Chondrocyte (in vitro differentiated cells): ENCODE data around the gene RNH1. TPM values are rescaled to one million over a fixed set of nuclear protein-coding genes. Genes with fewer than 3 reads are reported as not detected.

Source experiments
- DNase-seq: peaks from one replicate; pipeline ENCODE4 v3.0.0; 2021; ENCODE audit warnings: mixed read lengths, low spot score
- H3K27ac Mint-ChIP-seq: one replicate; pipeline ENCODE4 v1.8.0; 2021; ENCODE audit warnings: mild to moderate bottlenecking, moderate library complexity, mixed read lengths; ENCODE audit not compliant: unreplicated experiment
- H3K27me3 Mint-ChIP-seq: 2 replicates; pipeline ENCODE4 v1.8.0; 2021; ENCODE audit warnings: low read depth, mixed read lengths
- H3K36me3 Mint-ChIP-seq: 2 replicates; pipeline ENCODE4 v1.8.0; 2021; ENCODE audit warnings: low read depth, mixed read lengths
- H3K4me1 Mint-ChIP-seq: 2 replicates; pipeline ENCODE4 v1.8.0; 2021; ENCODE audit warnings: low read depth, mild to moderate bottlenecking, mixed read lengths
- H3K4me3 Mint-ChIP-seq: one replicate; pipeline ENCODE4 v1.8.0; 2021; ENCODE audit warnings: mild to moderate bottlenecking, moderate library complexity, mixed read lengths; ENCODE audit not compliant: unreplicated experiment
- H3K9me3 Mint-ChIP-seq: 2 replicates; pipeline ENCODE4 v1.8.0; 2021; ENCODE audit warnings: low read depth, mixed read lengths
- CTCF ChIP-seq: fragments of 200-600 bp; sonication (generic); IDR thresholded peaks from 2 replicates; pipeline ENCODE4 v1.5.0; 2021; ENCODE audit warnings: antibody characterized with exemption, mild to moderate bottlenecking, moderate library complexity
- total RNA-seq: library from RNA; stranded (reverse); gene quantifications from 3 replicates; pipeline ENCODE4 v1.2.1, GENCODE V29; 2021

RNH1 gene
- total RNA-seq, 1 donor from 2014 or later, result 166 TPM

- H3K27me3 Mint-ChIP-seq, result no peaks in the 10 kb centered on the region
- H3K4me1 Mint-ChIP-seq, result peaks cover 7% of the 10 kb centered on the region
- no peak overlapping the region for H3K27ac Mint-ChIP-seq
- DNase-seq, result peak; percentile 92
- no peaks in the 10 kb centered on the region for H3K36me3 Mint-ChIP-seq
- no peaks in the 10 kb centered on the region for H3K9me3 Mint-ChIP-seq
- peak overlapping the region; percentile 71 for H3K4me3 Mint-ChIP-seq
- TF ChIP-seq CTCF, result no peak
Observed at GRCh38 chr11:533586-534395, 26.7 kb upstream of the RNH1 start.

- H3K9me3 Mint-ChIP-seq, result no peaks in the 10 kb centered on the region
- H3K27me3 Mint-ChIP-seq, result no peaks in the 10 kb centered on the region
- DNase-seq, result peak; percentile 91
- no peak overlapping the region for H3K4me3 Mint-ChIP-seq
- no peaks in the 10 kb centered on the region for H3K36me3 Mint-ChIP-seq
- peak overlapping the region; percentile 8 for H3K27ac Mint-ChIP-seq
- no peak for TF ChIP-seq CTCF
- peaks cover 7% of the 10 kb centered on the region for H3K4me1 Mint-ChIP-seq
Observed at GRCh38 chr11:532986-533585, 26.0 kb upstream of the RNH1 start.

GRCh38 chr11:532527-532985 is 25.5 kb upstream of the RNH1 start:
- TF ChIP-seq CTCF, result no peak

GRCh38 chr11:531919-532526 is 25.0 kb upstream of the RNH1 start:
- no peak for DNase-seq
- Mint-ChIP-seq H3K4me1 (peaks cover 7% of the 10 kb centered on the region), H3K27ac (peak overlapping the region; percentile 54), H3K36me3 (no peaks in the 10 kb centered on the region), H3K27me3 (no peaks in the 10 kb centered on the region), H3K9me3 (no peaks in the 10 kb centered on the region), H3K4me3 (peak overlapping the region; percentile 12)
- no peak for TF ChIP-seq CTCF

More at GRCh38 chr11:532527-532985, 25.5 kb upstream of the RNH1 start:
- Mint-ChIP-seq H3K27ac (peak overlapping the region; percentile 54), H3K4me3 (peak overlapping the region; percentile 12), H3K4me1 (peaks cover 7% of the 10 kb centered on the region), H3K27me3 (no peaks in the 10 kb centered on the region), H3K9me3 (no peaks in the 10 kb centered on the region), H3K36me3 (no peaks in the 10 kb centered on the region)
- DNase-seq, result peak; percentile 87
